Sigmoid colon (tissue), 7 donors: ENCODE data around the gene TCERG1L. TPM values are rescaled to one million over a fixed set of nuclear protein-coding genes. Genes with fewer than 3 reads are reported as not detected.

ENCODE experiments used
- DNase-seq: peaks from one replicate; pipeline ENCODE4 v3.0.0-alpha.2; 2019
- H3K27ac ChIP-seq, 4 donors: fragments of 200-600 bp; sonication (generic); one replicate each; pipeline ENCODE4 v1.5.1; 2016 to 2019; ENCODE audit warnings: mild to moderate bottlenecking in 1 of 4
- H3K27me3 ChIP-seq, 3 donors: fragments of 200-600 bp; sonication (generic); one replicate each; pipeline ENCODE4 v1.5.1; 2019; ENCODE audit warnings: mild to moderate bottlenecking in 1 of 3
- H3K36me3 ChIP-seq, 4 donors: fragments of 200-600 bp; sonication (generic); one replicate each; pipeline ENCODE4 v1.5.1; 2016 to 2019
- H3K4me1 ChIP-seq, 4 donors: fragments of 200-600 bp; sonication (generic); one replicate each; pipeline ENCODE4 v1.5.1; 2017 to 2019
- H3K4me3 ChIP-seq, 4 donors: fragments of 200-600 bp; sonication (generic); one replicate each; pipeline ENCODE4 v1.5.1; 2017 to 2019; ENCODE audit warnings: mild to moderate bottlenecking in 2 of 4, moderate library complexity in 1 of 4
- H3K9me3 ChIP-seq, 4 donors: fragments of 200-600 bp in 3 of 4; sonication (generic) in 3 of 4; one replicate each; pipeline versions ENCODE4 v1.5.1 to v1.6.1; 2013 to 2019
- EP300 ChIP-seq, 4 donors: sonication (generic); formaldehyde crosslinking; IDR thresholded peaks; one replicate each; pipeline ENCODE4 v1.6.1; 2017; ENCODE audit warnings: antibody characterized with exemption in 4 of 4
- POLR2A ChIP-seq, 2 donors: fragments of 450-650 bp; IDR thresholded peaks; one replicate each; pipeline ENCODE4 v1.6.1; 2016; ENCODE audit warnings: antibody characterized with exemption in 2 of 2, mild to moderate bottlenecking in 2 of 2, moderate library complexity in 2 of 2
- POLR2AphosphoS5 ChIP-seq, 4 donors: sonication (generic); formaldehyde crosslinking; IDR thresholded peaks; one replicate each; pipeline ENCODE4 v1.6.1; 2017; ENCODE audit warnings: antibody characterized with exemption in 4 of 4
- WGBS, 2 donors: extraction: QIAGEN DNeasy Blood & Tissue Kit; methylation state at CpG; one replicate each; pipeline ENCODE4 v1.1.7; 2013; 5-methylcytosine and 5-hydroxymethylcytosine counted together
- intact Hi-C: fragments of 100-400 bp; cut with DNase I; formaldehyde crosslinking; loops from one replicate; pipeline ENCODE4 v1.15.1; 2023
- polyA plus RNA-seq, 3 donors: library from polyadenylated mRNA; stranded (reverse); fragments of 200-250 nt; gene quantifications; one replicate each; pipeline ENCODE4 v1.2.3, GENCODE V29; 2013
- total RNA-seq, 4 donors: library from RNA; depleted of rRNA; stranded (reverse); fragments of >200 nt; gene quantifications; one replicate each; pipeline ENCODE4 v1.1.0, GENCODE V29; 2016
- TF ChIP-seq, protein P1 (sequence below), 4 experiments: fragments of 450-650 bp in 3 of 4; fragments of 200-600 bp in 1 of 4; IDR thresholded peaks; one replicate each; pipeline ENCODE4 v1.5.1; 2016 to 2019; ENCODE audit warnings: antibody characterized with exemption in 4 of 4, mild to moderate bottlenecking in 3 of 4, moderate library complexity in 2 of 4
- donor health status: healthy with polysubstance abuse.
- donor health status: Bipolar disorder and iron deficiency.
- donor health status: healthy.

The TCERG1L gene
- total and polyA plus RNA-seq, 7 donors = under 0.01 to 0.55 (median 0.10) TPM; not detected in 4

DNA sequence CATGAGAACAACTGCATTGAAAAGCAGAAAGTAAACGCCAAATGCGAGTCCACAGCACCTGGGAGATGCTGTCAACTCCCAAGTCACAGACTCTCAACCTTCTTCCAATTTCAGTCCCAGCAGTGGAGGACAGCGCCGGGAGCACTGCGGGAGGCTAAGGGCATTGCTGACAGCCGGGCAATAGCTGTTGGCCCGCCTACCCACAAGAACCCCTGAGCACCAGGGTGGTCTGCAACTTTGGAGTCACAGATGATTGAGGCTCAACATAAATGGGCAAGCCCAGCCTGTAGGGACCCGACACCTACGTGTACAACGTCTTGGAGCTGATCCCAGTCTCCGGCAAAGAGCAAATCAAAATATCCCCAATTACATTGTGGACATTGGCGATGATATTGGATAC, 262.9 kb downstream of the TCERG1L start:
- WGBS, 2 donors = 36 to 39% methylated on average over 12 of the region's 12 CpGs
- intact Hi-C loops = no loop called here
- TF ChIP-seq, protein P1, sequence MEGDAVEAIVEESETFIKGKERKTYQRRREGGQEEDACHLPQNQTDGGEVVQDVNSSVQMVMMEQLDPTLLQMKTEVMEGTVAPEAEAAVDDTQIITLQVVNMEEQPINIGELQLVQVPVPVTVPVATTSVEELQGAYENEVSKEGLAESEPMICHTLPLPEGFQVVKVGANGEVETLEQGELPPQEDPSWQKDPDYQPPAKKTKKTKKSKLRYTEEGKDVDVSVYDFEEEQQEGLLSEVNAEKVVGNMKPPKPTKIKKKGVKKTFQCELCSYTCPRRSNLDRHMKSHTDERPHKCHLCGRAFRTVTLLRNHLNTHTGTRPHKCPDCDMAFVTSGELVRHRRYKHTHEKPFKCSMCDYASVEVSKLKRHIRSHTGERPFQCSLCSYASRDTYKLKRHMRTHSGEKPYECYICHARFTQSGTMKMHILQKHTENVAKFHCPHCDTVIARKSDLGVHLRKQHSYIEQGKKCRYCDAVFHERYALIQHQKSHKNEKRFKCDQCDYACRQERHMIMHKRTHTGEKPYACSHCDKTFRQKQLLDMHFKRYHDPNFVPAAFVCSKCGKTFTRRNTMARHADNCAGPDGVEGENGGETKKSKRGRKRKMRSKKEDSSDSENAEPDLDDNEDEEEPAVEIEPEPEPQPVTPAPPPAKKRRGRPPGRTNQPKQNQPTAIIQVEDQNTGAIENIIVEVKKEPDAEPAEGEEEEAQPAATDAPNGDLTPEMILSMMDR (IDR thresholded peaks at IDR 0.05) = no peak
- TF ChIP-seq POLR2AphosphoS5 (IDR thresholded peaks at IDR 0.05) (no peak), POLR2A (IDR thresholded peaks at IDR 0.05) (no peak), EP300 (IDR thresholded peaks at IDR 0.05) (no peak)
- peaks cover 0 to 14% (median 0%) of the 10 kb centered on the region in 3 donors for H3K27me3 ChIP-seq
- DNase-seq = no peak
- no peaks in the 10 kb centered on the region for H3K36me3 ChIP-seq
- H3K9me3 ChIP-seq = no peaks in the 10 kb centered on the region
- no peak overlapping the region for H3K4me3 ChIP-seq
- H3K27ac ChIP-seq = no peak overlapping the region
- no peaks in the 10 kb centered on the region for H3K4me1 ChIP-seq

DNA sequence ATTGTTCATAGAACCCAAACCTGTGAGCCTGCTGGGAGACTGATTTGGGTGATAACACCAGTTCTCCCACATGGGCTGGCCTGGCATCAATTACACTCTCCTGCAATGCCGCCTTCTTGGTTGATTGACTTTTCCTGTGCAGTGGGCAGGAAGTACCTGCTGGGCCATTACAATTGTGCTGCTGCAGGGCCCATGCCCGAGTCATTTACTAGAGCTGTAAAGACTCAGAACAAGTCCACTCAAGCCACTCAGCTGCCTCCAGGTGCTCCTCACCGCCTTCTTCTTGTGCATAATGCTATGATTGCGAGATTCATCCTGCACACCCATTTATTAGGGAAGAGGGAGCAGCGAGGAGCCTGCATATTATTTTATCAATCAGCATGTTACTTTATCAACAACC, 264.0 kb downstream of the TCERG1L start:
- WGBS, 2 donors = 66 to 74% methylated on average over 5 of the region's 5 CpGs

DNA sequence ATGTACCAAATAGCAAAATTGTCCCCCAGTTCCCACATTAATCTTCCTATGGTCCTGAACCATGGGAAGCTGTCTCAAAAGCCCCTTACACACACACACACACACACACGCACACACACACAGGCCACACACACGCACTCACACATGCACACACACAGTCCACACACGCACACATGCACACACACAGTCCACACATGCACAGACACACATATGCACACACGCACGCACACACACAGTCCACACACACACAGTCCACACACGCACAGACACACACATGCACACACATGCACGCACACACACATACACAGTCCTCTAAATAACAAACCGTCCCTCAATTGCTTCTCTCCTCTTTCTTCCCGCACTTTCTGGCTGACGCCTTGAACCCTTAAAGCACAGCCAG, 265.3 kb downstream of the TCERG1L start:
- 88 to 91% methylated on average over 10 of the region's 10 CpGs for WGBS, 2 donors
- no peak for TF ChIP-seq POLR2AphosphoS5 (IDR thresholded peaks at IDR 0.05)
- no peak overlapping the region for H3K4me3 ChIP-seq
- intact Hi-C loops = no loop called here
- H3K27me3 ChIP-seq = peaks cover 0 to 22% (median 0%) of the 10 kb centered on the region in 3 donors
- H3K36me3 ChIP-seq = no peaks in the 10 kb centered on the region
- no peaks in the 10 kb centered on the region for H3K4me1 ChIP-seq
- no peak for DNase-seq
- H3K27ac ChIP-seq = no peak overlapping the region
- H3K9me3 ChIP-seq = no peaks in the 10 kb centered on the region

More for the DNA sequence above, 264.0 kb downstream of the TCERG1L start:
- H3K27ac ChIP-seq = no peak overlapping the region
- H3K36me3 ChIP-seq = no peaks in the 10 kb centered on the region
- no peak overlapping the region for H3K4me3 ChIP-seq
- peaks cover 0 to 17% (median 0%) of the 10 kb centered on the region in 3 donors for H3K27me3 ChIP-seq
- TF ChIP-seq, protein P1 (IDR thresholded peaks at IDR 0.05) = no peak
- TF ChIP-seq POLR2AphosphoS5 (IDR thresholded peaks at IDR 0.05) (no peak), EP300 (IDR thresholded peaks at IDR 0.05) (no peak), POLR2A (IDR thresholded peaks at IDR 0.05) (no peak)
- no peak for DNase-seq
- H3K4me1 ChIP-seq = no peaks in the 10 kb centered on the region
- no peaks in the 10 kb centered on the region for H3K9me3 ChIP-seq
- intact Hi-C loops = no loop called here

DNA sequence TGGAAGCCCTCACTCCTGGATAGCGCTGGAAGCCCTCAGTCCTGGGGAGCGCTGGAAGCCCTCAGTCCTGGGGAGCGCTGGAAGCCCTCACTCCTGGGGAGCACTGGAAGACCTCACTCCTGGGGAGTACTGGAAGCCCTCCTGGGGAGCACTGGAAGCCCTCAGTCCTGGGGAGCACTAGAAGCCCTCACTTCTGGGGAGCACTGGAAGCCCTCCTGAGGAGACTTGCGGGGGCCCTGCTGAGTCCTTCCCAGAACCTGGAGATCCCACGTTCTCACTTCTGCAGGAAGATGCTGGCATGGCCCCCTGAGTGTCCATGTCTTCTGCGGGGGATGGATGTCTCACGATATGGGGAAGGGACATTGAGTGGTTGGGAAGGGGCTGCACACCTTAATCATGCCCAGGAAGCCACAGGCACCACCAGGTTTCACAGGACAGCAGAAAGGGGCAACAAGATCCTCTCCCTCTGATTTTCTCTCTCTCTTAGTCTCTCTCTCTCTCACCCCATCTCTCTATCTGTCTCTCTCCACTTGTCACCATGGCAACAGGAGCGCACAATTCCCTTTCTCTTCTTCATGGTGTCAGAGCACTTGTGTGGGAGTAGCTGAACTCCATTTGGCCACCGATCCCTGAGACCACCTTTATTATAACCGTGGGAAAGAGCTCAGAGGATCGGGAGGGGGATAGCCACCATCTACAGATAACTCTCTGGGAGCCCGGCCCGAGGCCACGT, 267.0 kb downstream of the TCERG1L start:
- TF ChIP-seq, protein P1 (IDR thresholded peaks at IDR 0.05) = no peak
- TF ChIP-seq POLR2AphosphoS5 (IDR thresholded peaks at IDR 0.05) (no peak), EP300 (IDR thresholded peaks at IDR 0.05) (no peak)
- DNase-seq = no peak
- no peaks in the 10 kb centered on the region for H3K36me3 ChIP-seq
- no peak overlapping the region for H3K27ac ChIP-seq
- WGBS, 2 donors = 83 to 87% methylated on average over 14 of the region's 14 CpGs
- H3K4me3 ChIP-seq = no peak overlapping the region
- no peaks in the 10 kb centered on the region for H3K4me1 ChIP-seq
- intact Hi-C loops = no loop called here
- no peaks in the 10 kb centered on the region for H3K9me3 ChIP-seq
- H3K27me3 ChIP-seq = peaks cover 0 to 27% (median 0%) of the 10 kb centered on the region in 3 donors

DNA sequence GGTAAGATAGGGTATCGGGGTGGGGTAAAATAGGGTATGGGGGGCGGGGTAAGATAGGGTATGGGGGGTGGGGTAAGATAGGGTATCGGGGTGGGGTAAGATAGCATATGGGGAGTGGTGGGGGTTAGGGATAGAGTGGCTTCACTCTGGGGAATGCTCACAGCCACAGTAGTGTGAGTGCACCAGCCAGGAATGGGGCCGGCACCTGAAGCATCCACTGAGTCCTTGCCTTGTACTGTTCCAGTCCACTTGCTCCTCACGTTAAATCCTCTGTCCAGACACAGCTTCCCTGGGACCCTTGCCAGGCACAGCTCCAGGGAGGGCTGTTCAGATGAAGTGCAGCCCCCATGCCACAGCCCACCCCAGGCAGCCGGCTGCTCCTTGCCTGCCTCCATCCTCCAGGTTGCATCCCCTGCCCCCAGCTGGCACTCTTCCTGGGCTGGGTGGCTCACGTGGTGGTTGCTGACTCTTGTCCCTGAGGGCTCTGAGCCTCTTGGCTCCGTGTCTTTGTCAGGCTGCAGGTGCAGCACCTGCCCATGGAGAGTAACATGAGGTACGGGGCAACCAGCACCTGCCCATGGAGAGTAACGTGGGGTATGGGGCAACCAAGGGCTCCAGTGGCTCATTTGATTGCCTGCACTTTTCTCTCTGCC, 268.4 kb downstream of the TCERG1L start:
- no peak overlapping the region for H3K27ac ChIP-seq
- no peak overlapping the region for H3K4me3 ChIP-seq
- peaks cover 0 to 21% (median 0%) of the 10 kb centered on the region in 3 donors for H3K27me3 ChIP-seq
- 69 to 78% methylated on average over 10 of the region's 10 CpGs for WGBS, 2 donors
- no peaks in the 10 kb centered on the region for H3K4me1 ChIP-seq
- H3K9me3 ChIP-seq = no peaks in the 10 kb centered on the region
- no peaks in the 10 kb centered on the region for H3K36me3 ChIP-seq
- TF ChIP-seq EP300 (IDR thresholded peaks at IDR 0.05) (no peak), POLR2AphosphoS5 (IDR thresholded peaks at IDR 0.05) (no peak)
- TF ChIP-seq, protein P1 (IDR thresholded peaks at IDR 0.05) = no peak
- intact Hi-C loops = no loop called here
- DNase-seq = no peak
